ENCODE data around the gene BAD.

The BAD gene

DNA sequence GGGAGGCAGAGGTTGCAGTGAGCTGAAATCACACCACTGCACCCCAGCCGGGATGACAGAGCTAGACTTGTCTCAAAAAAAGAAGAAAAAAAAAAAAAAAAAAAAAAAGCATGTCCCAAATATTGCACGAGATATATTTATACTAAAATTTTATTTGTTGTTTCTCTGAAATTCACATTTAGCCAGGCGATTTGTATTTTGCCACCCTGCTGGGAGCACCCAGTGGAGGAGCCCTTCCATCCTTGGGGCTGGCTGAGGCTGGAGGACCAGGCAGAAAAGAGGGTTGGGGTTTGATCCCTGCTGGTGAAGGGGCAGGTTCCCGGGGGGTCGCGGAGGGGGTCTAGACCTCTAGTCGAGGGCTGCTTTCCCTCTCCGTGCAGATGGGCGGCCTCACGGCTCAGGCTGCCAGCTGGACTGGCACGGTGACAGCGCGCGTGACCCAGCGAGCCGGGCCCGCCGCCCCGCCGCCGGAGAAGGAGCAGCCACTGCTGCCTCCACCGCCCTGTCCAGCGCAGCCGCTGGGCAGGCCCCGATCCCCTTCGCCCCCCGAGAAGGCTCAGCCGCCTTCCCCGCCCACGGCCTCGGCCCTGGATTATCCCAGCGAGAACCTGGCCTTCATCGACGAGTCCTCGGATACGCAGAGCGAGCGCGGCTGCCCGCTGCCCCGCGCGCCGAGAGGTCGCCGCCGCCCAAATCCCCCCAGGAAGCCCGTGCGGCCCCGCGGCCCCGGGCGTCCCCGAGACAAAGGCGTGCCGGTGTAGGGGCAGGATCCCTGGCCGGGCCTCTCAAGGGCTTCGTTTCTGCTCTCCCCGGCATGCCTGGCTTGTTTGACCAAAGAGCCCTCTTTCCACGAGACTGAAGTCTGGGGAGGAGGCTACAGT lies 14.7 kb upstream of the BAD start:
- DNase-seq (ENCODE audit: low read depth), result no peak
- TF ChIP-seq, protein P1, sequence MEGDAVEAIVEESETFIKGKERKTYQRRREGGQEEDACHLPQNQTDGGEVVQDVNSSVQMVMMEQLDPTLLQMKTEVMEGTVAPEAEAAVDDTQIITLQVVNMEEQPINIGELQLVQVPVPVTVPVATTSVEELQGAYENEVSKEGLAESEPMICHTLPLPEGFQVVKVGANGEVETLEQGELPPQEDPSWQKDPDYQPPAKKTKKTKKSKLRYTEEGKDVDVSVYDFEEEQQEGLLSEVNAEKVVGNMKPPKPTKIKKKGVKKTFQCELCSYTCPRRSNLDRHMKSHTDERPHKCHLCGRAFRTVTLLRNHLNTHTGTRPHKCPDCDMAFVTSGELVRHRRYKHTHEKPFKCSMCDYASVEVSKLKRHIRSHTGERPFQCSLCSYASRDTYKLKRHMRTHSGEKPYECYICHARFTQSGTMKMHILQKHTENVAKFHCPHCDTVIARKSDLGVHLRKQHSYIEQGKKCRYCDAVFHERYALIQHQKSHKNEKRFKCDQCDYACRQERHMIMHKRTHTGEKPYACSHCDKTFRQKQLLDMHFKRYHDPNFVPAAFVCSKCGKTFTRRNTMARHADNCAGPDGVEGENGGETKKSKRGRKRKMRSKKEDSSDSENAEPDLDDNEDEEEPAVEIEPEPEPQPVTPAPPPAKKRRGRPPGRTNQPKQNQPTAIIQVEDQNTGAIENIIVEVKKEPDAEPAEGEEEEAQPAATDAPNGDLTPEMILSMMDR (IDR thresholded peaks at IDR 0.05; ENCODE audit: control insufficient read depth, extremely low read depth, insufficient read depth), result no peak
- no peak overlapping the region for H3K4me3 ChIP-seq (ENCODE audit: low read depth, low read length)

DNA sequence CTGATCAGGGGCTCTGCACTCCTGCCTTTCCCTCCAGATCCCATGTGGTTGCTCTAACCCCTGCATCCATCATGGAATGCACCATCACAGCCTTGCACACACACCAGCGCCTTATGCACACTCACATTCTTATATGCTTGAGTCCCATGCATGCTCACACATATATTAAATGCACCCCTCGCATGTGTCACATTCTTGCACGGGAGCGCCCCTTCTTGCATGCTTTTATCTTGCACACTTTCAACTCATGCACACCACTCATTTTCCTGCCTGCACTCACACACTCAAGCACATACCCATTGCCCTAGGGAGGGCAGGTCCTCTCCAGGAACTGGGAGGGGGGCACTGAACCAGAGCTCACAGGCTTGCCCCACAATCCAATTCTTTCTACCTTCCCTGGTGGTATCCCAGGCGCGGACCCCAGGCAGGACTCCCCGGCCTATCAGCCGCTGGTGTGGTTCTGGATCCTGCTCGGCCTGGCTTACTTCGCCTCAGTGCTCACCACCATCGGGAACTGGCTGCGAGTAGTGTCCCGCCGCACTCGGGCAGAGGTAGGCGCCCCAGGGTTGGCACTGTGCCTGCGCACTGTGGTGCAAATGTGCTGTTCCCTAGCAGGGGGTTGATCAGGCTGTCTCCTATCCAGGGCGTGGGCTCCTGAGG lies 13.4 kb upstream of the BAD start:
- TF ChIP-seq, protein P1 (IDR thresholded peaks at IDR 0.05; ENCODE audit: control insufficient read depth, extremely low read depth, insufficient read depth), result no peak
- no peak overlapping the region for H3K4me3 ChIP-seq (ENCODE audit: low read depth, low read length)
- DNase-seq (ENCODE audit: low read depth), result no peak

DNA sequence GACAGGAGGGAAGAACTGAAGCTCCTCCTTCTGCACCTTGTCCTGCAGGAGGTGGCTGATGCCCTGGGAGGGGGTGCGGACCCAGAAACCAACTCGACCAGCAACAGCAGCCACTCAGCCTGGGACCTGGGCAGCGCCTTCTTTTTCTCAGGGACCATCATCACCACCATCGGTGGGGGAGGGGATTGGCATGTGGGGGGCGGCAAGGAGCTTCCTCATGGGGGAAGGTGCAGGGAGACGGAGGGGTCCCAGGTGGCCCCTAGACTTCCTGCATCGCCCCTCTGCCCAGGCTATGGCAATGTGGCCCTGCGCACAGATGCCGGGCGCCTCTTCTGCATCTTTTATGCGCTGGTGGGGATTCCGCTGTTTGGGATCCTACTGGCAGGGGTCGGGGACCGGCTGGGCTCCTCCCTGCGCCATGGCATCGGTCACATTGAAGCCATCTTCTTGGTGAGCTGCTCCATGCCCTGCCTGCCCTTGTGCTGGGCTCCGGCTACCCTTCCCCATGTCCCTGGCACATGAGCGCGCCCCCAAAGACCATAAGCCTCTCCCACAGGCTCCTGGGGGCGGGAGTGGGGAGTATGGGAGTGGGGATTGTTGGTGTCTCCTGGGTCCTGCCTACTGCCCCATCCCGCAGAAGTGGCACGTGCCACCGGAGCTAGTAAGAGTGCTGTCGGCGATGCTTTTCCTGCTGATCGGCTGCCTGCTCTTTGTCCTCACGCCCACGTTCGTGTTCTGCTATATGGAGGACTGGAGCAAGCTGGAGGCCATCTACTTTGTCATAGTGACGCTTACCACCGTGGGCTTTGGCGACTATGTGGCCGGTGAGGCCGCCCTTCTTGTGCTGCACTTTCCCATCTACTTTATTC lies 12.6 kb upstream of the BAD start:
- TF ChIP-seq, protein P1 (IDR thresholded peaks at IDR 0.05; ENCODE audit: control insufficient read depth, extremely low read depth, insufficient read depth), result no peak
- no peak overlapping the region for H3K4me3 ChIP-seq (ENCODE audit: low read depth, low read length)

DNA sequence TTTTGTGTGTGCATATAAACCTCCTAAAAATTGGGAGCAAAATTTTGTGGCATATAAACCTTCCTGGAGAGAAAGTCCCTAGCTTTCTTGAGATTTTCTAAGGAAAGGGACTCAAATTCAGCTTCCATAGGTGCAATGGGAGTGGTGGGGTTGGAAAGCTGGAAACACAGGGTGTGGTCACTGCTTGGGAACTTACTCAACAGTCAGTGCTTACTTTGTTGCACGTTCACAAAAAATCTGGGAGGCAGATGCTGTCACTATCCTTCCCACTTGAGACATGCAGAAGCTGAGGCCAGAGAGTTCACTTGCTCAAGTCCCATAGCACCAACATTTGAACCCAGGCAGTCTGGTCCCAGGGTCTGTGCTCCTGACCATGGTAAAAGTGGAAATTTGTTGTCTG lies 11.8 kb upstream of the BAD start:
- TF ChIP-seq, protein P1 (IDR thresholded peaks at IDR 0.05; ENCODE audit: control insufficient read depth, extremely low read depth, insufficient read depth), result no peak
- H3K4me3 ChIP-seq (ENCODE audit: low read depth, low read length), result no peak overlapping the region
- DNase-seq (ENCODE audit: low read depth), result no peak

More for the DNA sequence above, 12.6 kb upstream of the BAD start:
- no peak for DNase-seq (ENCODE audit: low read depth)

DNA sequence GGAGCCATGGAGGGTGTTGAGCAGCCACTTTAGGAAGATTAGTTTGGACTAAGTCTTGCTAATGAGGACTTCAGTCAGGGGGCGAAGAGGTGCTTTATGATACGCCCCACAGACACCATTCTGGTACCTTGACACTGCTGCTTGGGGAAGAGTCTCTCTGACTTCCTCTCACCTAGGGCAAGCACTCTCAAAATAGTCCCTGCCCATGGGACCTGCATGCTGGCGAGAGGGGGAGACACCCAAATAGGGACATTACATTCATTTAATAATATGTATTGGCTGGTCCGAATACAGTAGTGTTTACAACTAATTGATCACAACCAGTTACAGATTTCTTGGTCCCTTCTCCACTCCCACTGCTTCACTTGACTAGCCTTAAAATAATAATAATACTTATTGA lies 11.3 kb upstream of the BAD start:
- no peak overlapping the region for H3K4me3 ChIP-seq (ENCODE audit: low read depth, low read length)
- no peak for DNase-seq (ENCODE audit: low read depth)
- TF ChIP-seq, protein P1 (IDR thresholded peaks at IDR 0.05; ENCODE audit: control insufficient read depth, extremely low read depth, insufficient read depth), result no peak

DNA sequence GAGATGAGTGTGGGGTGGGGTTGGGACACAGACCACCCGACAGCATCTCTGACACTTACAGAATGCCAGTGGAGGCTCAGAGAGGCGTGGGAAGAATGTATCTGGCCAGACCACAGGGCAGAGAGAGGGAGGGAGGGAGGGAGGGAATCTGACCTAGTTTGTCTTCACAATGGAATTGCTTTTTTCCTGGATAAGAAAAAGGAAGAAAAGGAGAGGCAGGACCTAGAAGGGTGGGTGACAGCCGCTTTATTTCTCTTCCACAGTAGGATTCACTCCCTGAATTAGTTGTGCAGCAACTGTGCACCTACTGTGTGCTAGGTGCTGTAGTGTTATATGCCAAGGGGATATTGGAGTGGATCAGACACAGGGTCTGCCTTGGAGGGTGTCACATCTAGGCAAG lies 10.3 kb upstream of the BAD start:
- no peak for DNase-seq (ENCODE audit: low read depth)
- TF ChIP-seq, protein P1 (IDR thresholded peaks at IDR 0.05; ENCODE audit: control insufficient read depth, extremely low read depth, insufficient read depth), result no peak
- no peak overlapping the region for H3K4me3 ChIP-seq (ENCODE audit: low read depth, low read length)
